HuH-7.5 (cell line): ENCODE results near the gene NKX3-2.
"Not testable (repeated sequence)": the region's sequence is repeated elsewhere in the genome, so short reads cannot be mapped to it uniquely, and the experiment has no call there.

Source experiments
- DNase-seq: peaks from one replicate; pipeline ENCODE4 v3.0.0; 2011; ENCODE audit warnings: low spot score

NKX3-2 gene

GRCh38 chr4:13543839-13544605 lies at the start of gene NKX3-2:
Gene NKX3-2 (minus strand): TSS chr4:13544508. CDS start chr4:13544414, 94 bp downstream.
- peak; percentile 92 for DNase-seq

- DNase-seq, result no peak
Observed at GRCh38 chr4:13592220-13592619, 47.9 kb upstream of the NKX3-2 start.

- DNase-seq, result no peak
Observed at GRCh38 chr4:13590766-13591165, 46.5 kb upstream of the NKX3-2 start.

- no peak for DNase-seq
Observed at GRCh38 chr4:13588954-13589353, 44.6 kb upstream of the NKX3-2 start.

GRCh38 chr4:13584481-13584880 lies 40.2 kb upstream of the NKX3-2 start:
- no peak for DNase-seq

- DNase-seq, result no peak
Observed at GRCh38 chr4:13580036-13580435, 35.7 kb upstream of the NKX3-2 start.

GRCh38 chr4:13577660-13578059 lies 33.4 kb upstream of the NKX3-2 start:
- DNase-seq, result no peak

GRCh38 chr4:13570916-13571315 lies 26.6 kb upstream of the NKX3-2 start:
- no peak for DNase-seq

- no peak for DNase-seq
Observed at GRCh38 chr4:13567125-13567524, 22.8 kb upstream of the NKX3-2 start.

GRCh38 chr4:13562876-13563275 lies 18.6 kb upstream of the NKX3-2 start:
- DNase-seq, result no peak

GRCh38 chr4:13561673-13562072 lies 17.4 kb upstream of the NKX3-2 start:
- no peak for DNase-seq

GRCh38 chr4:13560111-13560510 lies 15.8 kb upstream of the NKX3-2 start:
- DNase-seq, result not testable (repeated sequence)

GRCh38 chr4:13559413-13559812 lies 15.1 kb upstream of the NKX3-2 start:
- DNase-seq, result no peak

GRCh38 chr4:13558881-13559280 lies 14.6 kb upstream of the NKX3-2 start:
- DNase-seq, result no peak

GRCh38 chr4:13555325-13555724 lies 11.0 kb upstream of the NKX3-2 start:
- DNase-seq, result no peak

- no peak for DNase-seq
Observed at GRCh38 chr4:13553081-13553480, 8.8 kb upstream of the NKX3-2 start.

GRCh38 chr4:13548984-13549546 lies 4.8 kb upstream of the NKX3-2 start:
- peak; percentile 98 for DNase-seq

- DNase-seq, result peak; percentile 78
Observed at GRCh38 chr4:13548059-13548983, 4.0 kb upstream of the NKX3-2 start.

- DNase-seq, result peak; percentile 88
Observed at GRCh38 chr4:13547485-13548041, 3.3 kb upstream of the NKX3-2 start.

GRCh38 chr4:13546941-13547484 lies 2.7 kb upstream of the NKX3-2 start:
- DNase-seq, result peak; percentile 60

GRCh38 chr4:13546142-13546940 lies 2.0 kb upstream of the NKX3-2 start:
- peak; percentile 14 for DNase-seq
